NCI-H128 (cell line): Measurements from ENCODE around the gene KRTDAP.
"Not testable (repeated sequence)": the region's sequence is repeated elsewhere in the genome, so short reads cannot be mapped to it uniquely, and the experiment has no call there.

Experiments used
- DNase-seq: peaks from one replicate; lab custom pipeline; 2025; ENCODE audit not compliant: unreplicated experiment; lab: John Stamatoyannopoulos, UW

The KRTDAP gene

DNA sequence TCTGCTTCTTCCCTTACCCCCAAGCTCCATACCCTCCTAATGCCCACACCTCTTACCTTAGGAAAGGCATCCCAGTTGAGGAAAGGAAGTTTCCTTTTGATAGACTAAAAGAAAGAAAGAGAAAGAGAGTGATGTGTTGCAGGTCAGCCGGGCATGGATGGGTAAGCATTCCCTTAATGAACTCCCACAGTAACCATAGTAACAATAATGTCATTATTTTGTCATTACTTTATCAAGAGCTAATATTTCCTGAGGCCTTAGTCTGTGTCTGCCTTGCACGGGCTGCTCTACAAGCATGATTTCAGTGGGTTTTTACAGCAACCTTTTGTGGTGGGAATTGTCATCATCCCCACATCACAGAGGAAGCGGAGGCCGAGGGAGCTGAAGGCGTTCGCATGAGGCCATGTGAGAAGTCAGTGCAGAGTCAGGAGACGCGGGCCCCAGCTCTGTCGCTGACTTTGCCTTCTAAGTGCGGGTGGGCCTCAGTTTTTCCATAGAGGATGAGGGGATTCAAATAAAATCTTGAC, 2.5 kb downstream of the KRTDAP start:
- DNase-seq, result no peak

DNA sequence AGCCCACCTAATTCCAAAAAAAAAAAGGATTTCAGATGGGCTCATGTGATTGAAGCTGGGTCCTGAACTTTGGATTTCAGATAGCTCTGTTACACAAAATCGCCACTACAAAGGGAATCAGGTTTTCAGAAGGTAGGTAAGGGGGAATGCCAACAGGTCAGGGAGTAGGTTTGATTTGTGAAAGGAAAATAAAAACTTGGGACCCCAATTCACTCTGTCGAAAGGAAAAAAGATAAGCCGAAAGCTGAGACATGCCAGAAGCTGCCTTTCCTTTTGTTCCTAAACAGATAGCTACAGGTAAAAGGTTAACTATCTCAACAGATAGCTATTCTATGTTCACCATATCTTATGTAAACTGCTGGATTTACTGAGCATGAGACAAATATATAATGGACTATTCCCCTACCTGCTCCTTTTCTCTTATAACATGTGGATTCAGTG, 4.0 kb downstream of the KRTDAP start:
- DNase-seq, result no peak

DNA sequence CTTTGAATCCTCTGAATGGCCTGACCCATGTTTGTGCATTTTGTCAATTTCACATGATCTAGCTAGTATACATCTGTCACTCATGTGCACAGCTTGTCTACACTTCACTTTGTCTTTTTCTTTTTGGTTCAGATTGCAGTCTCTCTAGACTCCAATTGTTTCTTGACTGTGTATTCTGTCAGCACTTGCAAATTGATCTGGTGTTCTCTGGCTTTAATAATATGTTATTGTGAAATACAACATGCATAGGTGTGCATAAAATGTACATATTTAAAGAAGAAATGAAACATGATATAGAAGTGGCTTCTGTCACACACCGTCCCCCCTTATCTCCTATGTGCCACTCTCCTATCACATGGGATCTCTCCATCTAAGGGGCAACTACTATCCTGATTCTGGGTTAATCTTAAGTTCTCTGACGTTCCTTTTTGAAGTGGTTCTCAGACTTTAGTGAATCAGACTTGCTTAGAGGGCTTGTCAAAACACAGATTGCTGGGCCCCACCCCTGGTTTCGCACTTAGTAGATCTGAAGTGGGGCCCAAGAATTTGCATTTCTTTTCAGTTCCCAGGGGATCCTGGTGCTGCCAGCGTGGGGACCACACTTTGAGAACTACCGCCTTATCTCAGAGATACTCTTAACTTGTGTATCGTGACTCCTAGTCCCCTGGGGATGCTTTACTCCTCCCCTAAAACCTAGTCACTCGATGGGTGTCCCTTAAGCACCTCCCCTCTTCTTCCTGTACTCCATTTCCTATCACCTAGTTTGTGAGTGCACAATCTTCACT, 5.8 kb downstream of the KRTDAP start:
- DNase-seq, result no peak

DNA sequence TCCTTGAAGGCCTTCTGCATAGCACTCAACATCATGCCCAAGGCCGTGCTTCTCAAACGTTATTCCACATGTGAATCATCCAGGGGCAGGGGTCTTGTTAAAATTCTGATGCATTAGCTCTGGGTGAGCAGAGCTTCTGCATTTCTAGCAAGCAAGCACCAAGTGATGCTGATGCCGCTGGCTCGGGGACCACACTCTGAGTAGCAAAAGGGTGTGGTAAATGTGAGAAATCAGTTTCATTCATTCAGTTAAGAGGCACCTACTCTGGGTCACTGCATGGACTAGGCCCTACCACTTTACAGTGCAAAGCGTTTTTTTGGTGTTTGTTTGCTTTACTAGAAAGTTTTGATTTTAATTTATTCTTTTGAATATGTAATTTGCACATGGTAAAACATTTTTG, 7.2 kb downstream of the KRTDAP start:
- no peak for DNase-seq

DNA sequence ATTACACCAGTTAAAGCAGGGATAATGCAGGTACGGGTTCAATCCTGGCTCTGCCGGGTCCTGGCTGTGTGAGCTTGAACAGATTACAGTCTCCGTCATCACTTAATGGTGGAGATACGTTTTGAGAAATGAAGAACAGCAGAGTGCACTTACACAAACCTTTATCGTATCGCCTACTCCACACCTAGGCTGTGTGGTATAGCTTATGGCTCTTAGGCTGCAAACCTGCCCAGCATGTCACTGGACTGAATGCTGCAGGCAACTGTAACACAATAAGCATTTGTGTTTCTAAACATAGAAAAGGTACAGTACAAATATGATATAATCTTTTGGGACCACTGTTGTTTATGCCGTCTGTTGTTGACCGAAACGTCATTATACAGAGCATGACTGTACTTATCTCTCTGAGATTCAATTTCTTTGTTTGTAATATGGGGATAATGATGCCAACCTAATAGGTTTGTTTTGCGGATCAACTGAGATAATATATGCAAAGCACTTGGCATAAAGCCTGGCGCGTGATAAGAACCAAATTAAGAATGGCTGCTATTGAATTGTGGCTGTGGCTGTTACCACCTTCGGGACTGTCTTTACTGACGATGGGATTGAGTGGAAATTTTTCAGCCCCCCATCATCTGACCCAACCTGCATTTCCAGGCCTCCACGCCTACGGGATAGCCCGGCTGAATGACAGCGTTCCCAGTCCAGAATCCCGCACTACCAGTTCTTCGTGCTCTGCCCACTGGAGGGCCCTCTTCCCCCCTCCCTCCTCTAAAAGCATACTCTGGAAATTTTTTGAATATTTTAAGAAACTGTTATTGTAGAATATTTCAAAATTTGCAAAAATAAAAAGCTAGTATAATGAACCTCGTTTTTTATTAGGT, 11.2 kb downstream of the KRTDAP start:
- no peak for DNase-seq

DNA sequence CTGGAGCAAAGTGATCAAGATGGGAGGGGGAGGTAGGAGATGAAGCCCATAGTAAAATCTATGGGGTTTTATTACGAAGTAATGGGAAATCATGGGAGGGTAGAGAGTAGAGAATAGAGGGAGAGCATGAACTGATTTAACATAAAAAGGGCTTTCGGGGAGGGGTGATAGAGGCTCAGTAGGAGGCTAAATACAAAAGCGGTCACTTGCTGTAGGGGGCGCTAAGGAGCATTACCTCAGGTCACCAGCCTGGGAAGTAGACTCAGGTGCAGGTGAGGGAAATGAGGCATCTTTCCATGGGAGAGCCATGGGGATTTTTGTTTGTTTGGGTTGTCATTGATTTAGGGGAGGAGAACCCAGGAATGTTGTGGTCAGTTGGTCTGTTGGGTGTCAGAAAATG, 14.1 kb downstream of the KRTDAP start:
- DNase-seq, result no peak

DNA sequence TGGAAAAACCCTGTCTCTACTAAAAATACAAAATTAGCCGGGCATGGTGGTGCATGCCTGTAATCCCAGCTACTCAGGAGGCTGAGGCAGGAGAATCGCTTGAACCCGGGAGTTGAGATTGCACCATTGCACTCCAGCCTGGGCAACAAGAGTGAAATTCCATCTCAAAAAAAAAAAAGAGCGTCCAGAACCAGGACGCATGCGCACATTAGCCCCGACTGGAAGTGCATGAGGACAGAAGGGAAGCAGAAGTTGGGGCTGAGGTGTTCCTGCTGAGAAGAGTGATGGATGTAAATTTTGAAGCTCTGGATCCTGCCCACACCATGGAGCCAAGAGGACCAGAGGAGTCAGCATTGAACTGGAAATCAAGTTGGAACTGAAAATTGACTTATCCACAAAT, 15.7 kb downstream of the KRTDAP start:
- DNase-seq, result not testable (repeated sequence)

DNA sequence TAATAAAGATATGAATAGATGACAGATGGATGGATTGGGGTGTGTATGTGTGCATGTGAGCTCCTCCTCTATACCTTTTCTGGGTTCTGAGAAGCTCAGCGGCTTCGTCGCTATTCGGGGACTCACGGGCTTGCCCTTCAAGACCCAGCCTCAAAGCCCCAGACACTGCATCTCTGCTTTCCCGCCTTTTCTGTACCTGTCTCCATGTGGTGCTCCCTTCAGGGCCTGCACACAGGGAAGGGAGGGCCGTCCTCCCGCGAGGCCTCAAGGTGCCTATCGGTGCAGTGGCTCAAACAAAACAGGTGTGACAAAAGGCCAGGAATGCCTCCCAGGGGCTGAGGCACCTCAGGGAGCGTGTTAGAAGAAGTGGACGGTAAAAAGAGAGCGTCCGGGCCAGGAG, 16.2 kb downstream of the KRTDAP start:
- no peak for DNase-seq

DNA sequence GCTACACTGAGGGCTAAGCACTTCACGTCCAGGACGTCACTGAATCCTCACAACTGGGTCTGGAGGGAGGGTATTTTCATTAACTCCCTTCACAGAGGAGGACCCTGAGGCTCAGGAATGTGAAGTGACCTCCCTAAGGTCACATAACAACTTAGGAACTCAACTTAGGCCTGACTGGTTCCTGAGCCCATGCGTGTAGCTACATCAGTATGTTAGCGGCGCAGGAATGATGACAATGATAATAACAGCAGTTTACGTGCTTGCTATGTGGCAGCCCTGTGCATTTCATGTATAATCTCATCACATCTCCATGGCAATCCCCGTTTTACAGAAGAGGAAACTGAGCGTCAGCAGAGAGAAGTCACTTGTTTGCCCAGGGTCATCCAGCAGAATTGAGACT, 18.3 kb downstream of the KRTDAP start:
- DNase-seq, result no peak

DNA sequence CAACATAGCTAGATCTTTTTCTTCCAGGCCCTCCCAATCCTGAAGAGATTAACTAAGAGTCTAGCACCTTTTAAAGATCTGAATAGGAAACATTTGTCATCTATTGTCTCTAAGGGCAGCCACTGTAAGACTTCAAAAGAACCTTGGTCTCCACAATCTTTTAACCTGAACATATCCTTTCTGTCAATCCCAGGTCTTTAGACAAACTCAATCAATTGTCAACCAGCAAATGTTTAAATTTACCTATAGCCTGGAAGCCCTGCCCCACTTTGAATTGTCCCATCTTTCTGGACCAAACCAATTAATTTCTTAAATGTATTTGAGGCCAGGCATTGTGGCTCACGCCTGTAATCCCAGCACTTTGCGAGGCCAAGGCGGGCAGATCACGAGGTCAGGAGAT, 19.2 kb downstream of the KRTDAP start:
- DNase-seq, result not testable (repeated sequence)

DNA sequence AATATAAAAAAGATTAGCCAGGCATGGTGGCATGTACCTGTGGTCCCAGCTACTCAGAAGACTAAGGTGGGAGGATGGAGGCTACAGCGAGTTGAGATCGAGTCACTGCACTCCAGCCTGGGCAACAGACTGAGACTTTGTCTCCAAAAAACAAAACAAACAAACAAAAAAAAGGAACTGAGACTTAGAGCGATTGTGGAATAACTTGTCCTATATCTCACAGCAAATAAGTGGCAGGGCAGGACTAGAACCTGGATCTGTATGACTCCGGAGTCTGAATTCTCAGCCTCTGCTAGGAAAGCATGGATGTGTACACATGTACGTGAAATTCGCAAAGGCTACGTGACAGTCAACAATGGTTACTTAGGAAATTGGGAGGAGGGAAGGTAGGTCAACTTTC, 20.1 kb downstream of the KRTDAP start:
- DNase-seq, result no peak

DNA sequence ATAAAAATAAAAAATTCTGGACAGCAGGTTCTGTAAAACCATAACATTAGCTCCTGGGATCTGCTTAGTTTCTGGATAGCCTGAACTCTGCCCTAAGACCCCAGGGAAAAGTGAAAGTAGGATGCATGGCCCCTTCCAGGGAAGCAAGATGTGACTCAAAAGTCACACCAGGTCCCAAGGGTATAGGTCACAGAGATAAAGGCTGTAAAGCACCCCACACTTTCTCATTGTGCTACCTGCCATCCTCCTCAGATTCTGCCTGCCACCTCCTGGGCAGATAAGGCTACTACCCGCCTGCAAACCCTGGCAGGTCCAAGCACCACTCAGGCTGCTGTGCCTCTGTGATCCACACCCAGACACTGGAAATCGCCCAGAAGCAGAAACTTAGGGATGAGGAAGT, 21.6 kb downstream of the KRTDAP start:
- no peak for DNase-seq

DNA sequence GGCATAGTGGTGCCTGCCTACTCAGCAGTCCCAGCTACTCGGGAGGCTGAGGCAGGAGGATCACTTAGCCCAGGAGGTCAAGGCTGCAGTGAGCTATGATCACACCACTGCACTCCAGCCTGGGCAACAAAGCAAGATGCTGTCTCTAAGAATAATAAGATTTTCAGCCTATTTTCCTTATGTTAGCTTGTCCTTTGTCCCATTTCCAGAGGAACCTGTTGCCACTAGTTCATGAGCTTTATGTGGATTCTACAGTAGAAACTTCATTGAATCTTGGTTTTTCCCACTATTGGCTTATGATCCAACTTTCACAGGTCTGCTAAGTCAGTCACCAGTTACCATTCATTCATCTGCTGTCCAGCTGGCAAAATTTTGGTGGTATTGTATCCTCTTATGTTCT, 24.0 kb downstream of the KRTDAP start:
- DNase-seq, result no peak

DNA sequence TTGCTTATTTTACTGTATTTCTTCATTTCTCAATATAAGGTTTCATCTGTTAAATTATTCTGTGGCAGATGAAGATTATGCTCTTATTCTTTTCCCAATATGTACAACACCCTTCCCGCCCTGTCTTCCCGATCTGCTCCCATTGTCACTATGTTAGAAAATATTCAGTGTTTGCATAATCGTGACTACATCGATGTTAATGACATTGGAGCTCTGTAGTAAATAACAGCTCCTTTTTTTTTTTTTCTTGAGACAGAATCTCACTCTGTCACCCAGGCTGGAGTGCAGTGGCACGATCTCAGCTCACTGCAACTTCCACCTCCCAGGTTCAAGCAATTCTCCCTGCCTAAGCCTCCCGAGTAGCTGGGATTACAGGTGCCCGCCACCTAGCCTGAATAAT, 27.3 kb downstream of the KRTDAP start:
- DNase-seq, result not testable (repeated sequence)

DNA sequence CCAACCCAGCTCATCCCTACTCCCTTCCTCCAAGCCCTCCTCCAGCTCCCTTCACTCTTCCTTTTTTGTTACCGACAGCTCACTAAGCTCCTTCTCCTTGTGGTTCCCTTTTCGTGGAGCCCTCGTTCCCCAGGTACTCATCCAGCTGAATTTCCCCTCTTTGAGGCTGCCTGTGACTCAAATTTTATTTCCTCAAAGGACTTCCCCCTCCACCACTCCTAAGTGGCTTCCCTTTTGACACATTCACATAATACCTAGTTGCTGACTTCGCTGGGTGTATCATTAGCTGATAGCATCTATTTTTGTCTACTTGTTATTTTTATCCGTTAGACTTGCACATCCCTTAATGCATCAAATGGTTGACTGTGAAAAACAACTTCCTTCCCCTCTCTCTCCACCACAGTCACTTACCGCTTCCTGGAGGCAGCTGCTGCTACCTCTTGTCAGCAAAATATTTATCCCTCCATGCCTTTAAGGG, 27.7 kb downstream of the KRTDAP start:
- DNase-seq, result no peak

DNA sequence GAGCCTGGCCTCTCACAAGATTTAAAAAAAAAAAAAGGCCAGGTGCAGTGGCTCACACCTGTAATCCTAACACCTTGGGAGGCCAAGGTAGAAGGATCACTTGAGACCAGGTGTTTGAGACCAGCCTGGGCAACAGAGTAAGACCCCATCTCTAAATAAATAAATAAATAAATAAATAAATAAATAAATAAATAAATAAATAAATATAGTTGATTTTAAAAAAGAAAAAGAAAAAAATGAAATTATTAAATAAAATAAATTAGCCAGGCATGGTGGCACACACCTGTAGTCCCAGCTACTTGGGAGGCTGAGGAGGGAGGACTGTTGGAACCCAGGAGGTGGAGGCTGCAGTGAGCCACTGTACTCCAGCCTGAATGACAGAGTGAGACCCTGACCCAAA, 28.5 kb downstream of the KRTDAP start:
- not testable (repeated sequence) for DNase-seq

DNA sequence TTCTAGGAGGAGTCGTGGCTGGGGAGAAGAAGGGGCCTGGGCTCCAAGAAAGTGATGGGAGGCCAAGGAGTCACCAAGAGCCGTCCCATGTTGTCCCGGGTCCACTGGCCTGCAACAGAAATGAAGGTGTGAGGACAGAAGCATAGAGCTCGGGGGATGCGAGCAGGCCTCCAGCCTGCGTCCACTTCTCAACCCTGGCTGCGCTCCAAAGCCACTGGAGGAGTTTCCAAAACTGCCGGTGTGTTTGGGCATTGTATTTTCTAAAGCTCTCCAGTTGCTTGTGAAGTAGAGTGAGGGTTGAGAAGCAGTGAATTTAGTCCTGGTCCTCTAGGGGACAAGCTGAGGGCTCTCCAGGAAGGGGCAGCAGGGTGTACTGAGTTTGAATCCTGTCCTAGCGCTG, 29.2 kb downstream of the KRTDAP start:
- DNase-seq, result no peak

DNA sequence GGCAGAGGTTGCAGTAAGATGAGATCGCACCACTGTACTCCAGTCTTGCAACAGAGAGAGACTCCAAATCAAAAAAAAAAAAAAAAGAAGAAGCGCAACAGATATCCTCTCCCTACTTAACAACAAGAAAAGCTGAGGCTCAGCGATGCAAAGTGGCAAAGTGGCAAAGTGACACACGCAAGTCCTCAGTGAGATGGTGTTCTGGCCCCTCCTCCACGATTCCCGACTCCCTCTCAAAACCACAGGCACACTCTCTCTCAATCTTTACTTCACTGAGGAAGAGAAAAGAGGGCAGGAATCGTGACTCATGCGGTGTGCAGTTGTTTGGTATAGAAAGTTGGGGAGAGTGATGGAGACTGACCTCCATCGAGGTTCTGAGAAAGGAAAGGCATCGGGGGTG, 29.7 kb downstream of the KRTDAP start:
- DNase-seq, result no peak

DNA sequence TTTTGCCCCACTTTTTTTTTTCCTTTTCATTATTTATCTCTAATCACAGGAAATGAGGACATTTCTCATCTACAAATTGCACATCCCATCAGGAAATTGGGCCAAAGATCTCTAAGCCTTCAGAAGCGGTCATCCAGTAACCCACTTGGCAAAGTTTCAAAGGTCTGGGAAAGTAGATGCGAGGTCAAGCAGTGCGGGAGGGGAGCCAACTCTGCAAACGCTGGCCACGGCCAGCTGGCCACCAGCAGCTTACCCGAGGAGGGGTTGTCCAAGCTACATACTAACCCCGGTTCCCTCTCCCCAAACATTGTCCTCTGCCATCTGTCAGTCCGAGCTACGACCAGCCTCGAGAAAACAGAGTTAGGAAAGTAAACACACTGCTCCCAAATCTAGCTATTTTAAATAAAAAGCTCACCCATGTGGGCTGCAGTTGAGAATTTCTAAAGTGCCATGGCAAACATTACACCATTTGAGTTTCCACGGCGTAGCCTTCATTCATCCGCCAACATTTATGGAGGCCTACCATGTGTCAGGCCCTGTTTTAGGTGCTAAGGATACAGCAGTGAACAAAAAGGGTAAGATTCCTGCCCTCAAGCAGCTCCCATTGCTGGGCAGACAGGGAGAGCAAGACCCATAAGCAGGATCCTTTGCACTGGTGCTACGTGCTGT, 30.7 kb downstream of the KRTDAP start:
- no peak for DNase-seq

DNA sequence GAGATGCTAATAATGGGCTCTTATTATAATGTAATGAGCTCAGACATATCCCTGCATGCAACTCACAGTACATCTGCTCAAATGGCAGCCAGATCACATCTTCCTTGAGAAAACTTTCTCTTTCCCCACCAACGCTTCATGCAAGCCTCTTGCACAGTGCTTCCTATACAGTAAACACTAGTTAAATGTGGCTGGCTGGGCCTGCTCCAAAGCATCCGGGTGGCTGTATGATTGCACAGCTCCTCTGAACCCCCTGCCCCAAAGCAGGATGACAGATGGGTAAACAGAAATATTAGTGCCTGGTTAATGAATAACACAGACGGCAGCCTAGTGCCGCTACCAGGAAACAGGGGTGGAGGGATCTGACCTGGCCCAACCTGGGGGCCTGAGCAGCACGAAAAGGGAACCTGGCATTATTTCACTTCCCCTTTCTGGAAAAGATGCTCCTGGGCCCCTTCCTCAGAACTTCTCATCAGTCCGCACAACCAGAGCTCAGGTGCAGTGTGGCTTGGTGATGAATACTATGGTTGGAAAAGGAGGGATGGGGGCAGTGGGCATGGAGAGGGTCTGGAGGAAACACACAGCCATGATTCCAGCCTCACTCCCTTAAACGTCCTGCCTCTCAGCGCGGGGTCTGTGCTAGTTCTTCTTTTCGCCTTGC, 31.4 kb downstream of the KRTDAP start:
- no peak for DNase-seq

DNA sequence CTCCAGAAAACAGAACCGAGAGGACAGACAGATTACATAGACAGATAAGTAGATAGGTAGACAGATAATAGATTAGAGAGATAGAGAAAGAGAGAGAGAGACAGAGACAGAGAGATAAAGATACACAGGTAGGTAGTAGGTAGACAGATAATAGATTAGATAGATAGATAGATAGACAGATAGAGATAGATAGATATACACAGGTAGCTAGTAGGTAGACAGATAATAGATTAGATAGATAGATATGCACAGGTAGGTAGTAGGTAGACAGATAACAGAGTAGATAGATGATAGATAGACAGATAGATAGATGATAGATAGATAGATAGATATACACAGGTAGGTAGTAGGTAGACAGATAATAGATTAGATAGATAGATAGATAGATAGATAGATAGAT, 32.1 kb downstream of the KRTDAP start:
- no peak for DNase-seq
